ENCODE results near the gene GPR107.

The GPR107 gene

DNA sequence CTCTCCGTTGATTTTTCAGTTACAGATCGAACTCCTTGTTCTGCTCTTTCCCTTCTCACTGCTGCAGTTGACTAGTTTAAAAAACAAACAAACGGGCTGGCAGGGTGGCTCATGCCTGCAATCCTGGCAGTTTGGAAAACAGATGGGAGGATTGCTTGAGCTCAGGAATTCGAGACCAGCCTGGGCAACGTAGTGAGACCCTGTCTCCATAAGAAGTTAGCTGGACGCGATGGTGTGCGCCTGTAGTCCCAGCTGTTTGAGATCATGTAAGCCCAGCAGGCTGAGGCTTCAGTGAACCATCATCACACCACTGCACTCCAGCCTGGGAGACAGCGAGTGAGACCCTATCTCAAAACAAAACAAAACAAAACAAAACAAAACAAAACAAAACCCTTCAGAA lies 67.1 kb downstream of the GPR107 start:
- no peak overlapping the region for H3K9ac ChIP-seq (ENCODE audit: low read depth, low read length)
- peaks cover 30% of the 10 kb centered on the region for H3K4me1 ChIP-seq (ENCODE audit: control insufficient read depth, insufficient read depth, low read length)
- no peaks in the 10 kb centered on the region for H3K27me3 ChIP-seq (ENCODE audit: control insufficient read depth, insufficient read depth, low read length)
- H3K36me3 ChIP-seq (ENCODE audit: control insufficient read depth, insufficient read depth, low read length): peaks cover 23% of the 10 kb centered on the region
- no peak overlapping the region for H3K4me3 ChIP-seq (ENCODE audit: low read depth, low read length)
- no peak overlapping the region for H3K27ac ChIP-seq (ENCODE audit: low read depth, low read length)
- no peaks in the 10 kb centered on the region for H3K9me3 ChIP-seq (ENCODE audit: control insufficient read depth, insufficient read depth, low read length)

DNA sequence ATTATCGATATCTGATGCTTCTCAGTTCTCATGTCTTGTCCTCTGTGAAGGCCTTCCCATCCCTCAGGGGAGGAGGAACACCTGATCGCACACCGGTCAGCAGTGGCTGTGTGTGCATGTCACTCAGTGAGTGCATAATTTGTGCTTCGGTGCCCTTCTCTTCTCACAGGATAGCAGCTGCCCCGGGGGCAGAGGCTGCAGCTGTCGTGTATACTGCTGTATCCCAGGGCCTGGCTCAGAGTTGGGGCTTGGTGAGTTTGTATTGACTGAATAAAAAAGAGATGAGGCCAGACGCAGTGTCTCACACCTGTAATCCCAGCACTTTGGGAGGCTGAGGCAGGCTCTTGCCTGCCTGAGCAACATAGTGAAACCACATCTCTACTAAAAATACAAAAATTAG lies 68.8 kb downstream of the GPR107 start:
- no peak overlapping the region for H3K9ac ChIP-seq (ENCODE audit: low read depth, low read length)
- H3K4me1 ChIP-seq (ENCODE audit: control insufficient read depth, insufficient read depth, low read length): peaks cover 30% of the 10 kb centered on the region
- H3K4me3 ChIP-seq (ENCODE audit: low read depth, low read length): no peak overlapping the region
- H3K27me3 ChIP-seq (ENCODE audit: control insufficient read depth, insufficient read depth, low read length): no peaks in the 10 kb centered on the region
- H3K27ac ChIP-seq (ENCODE audit: low read depth, low read length): no peak overlapping the region
- H3K36me3 ChIP-seq (ENCODE audit: control insufficient read depth, insufficient read depth, low read length): peaks cover 24% of the 10 kb centered on the region
- no peaks in the 10 kb centered on the region for H3K9me3 ChIP-seq (ENCODE audit: control insufficient read depth, insufficient read depth, low read length)

DNA sequence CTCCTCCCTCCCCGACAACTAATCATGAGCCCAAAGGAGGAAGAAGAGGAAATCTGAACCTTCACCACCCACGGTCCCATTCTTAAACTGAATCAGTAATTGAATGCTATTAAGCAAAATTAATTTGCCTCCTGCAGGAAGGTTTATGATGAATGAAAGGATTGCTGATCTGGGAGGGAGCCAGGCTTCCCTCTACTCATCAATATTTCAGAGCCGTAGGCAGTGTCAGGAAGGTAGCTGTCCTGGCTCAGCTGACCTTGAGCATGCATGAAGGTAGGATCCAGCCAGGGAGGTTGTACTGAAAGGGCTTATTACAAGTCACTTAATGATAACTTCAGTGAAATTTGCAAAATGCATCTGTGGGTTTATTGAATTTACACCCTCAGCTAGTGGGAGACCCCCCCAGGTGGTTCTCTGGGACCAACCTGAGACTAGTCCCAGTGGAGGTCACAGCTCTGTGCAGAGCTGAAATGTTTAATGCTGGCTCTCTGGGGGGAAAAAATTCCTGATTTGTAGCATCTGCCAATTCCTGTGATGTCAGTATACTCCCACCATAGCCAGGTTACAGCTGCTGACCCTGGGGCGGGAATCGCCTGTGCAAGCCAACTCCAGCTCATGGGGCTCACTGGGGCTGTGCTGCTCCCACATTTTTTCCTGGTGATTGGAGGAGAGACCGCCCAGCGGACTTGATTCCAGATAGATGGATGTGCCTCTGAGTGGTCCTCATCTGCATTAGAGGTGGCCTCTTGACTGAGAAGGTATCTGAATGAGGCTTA lies 70.6 kb downstream of the GPR107 start:
- H3K36me3 ChIP-seq (ENCODE audit: control insufficient read depth, insufficient read depth, low read length): peaks cover 40% of the 10 kb centered on the region
- H3K9ac ChIP-seq (ENCODE audit: low read depth, low read length): no peak overlapping the region
- H3K4me3 ChIP-seq (ENCODE audit: low read depth, low read length): no peak overlapping the region
- no peaks in the 10 kb centered on the region for H3K9me3 ChIP-seq (ENCODE audit: control insufficient read depth, insufficient read depth, low read length)
- peaks cover 13% of the 10 kb centered on the region for H3K4me1 ChIP-seq (ENCODE audit: control insufficient read depth, insufficient read depth, low read length)
- H3K27ac ChIP-seq (ENCODE audit: low read depth, low read length): no peak overlapping the region
- H3K27me3 ChIP-seq (ENCODE audit: control insufficient read depth, insufficient read depth, low read length): no peaks in the 10 kb centered on the region

DNA sequence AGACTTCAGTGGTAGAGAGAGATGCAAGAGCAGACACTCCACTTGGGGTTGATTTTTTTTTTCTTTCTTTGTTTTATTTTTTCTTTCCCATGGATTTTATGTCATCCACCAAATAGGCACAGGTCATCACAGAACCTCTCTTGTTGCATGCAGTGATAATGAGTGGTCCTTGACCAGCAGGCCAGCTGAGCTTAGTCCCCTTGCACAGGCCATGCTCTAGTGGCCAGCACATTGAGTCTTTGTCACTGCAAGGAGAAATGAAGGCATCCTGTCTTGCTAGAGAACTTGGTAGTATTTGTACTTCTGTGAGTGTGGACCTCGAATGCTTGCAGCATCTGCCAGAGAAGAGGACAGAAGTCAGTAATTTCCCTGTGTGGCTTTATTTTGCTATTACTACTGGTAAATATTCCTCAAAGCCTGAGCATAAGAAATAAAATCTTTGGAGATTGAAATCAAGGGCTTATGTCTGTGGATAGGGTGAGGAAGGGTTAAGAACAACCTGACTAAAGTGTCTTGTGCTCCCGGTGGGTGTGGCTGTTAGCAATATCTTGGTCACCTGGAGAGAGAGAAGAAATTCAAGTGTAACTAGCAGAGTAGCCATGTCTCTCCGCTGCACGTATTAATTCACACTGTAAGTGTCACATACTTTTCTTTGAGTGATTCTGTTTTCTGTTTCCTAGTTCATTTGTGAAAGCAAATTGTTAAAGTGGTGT lies 73.2 kb downstream of the GPR107 start:
- no peak overlapping the region for H3K9ac ChIP-seq (ENCODE audit: low read depth, low read length)
- H3K27me3 ChIP-seq (ENCODE audit: control insufficient read depth, insufficient read depth, low read length): no peaks in the 10 kb centered on the region
- no peak overlapping the region for H3K4me3 ChIP-seq (ENCODE audit: low read depth, low read length)
- H3K4me1 ChIP-seq (ENCODE audit: control insufficient read depth, insufficient read depth, low read length): 0 out of 2 replicates have a peak, but pooled peaks cover 5% of the 10 kb centered on the region
- no peak overlapping the region for H3K27ac ChIP-seq (ENCODE audit: low read depth, low read length)
- peaks cover 50% of the 10 kb centered on the region for H3K36me3 ChIP-seq (ENCODE audit: control insufficient read depth, insufficient read depth, low read length)
- H3K9me3 ChIP-seq (ENCODE audit: control insufficient read depth, insufficient read depth, low read length): no peaks in the 10 kb centered on the region

DNA sequence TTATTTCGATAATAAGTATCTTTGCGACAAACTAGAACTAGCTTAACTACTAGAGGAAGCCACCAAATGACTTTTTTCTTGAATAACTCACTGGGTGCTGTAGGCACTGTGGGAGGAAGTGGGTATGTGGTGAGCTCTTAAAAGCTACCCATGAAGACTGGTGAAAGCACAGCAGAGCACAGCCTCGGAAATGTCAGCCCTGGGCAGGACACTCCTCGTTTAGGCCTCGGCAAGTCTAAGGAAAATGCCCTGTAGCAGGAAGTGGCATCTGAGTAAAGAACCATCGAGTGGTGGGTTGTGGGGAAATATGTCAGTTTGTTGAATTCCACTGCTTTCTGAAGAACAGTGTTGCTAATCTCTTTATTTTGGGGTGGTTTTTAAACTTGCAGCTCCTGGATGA lies 74.5 kb downstream of the GPR107 start:
- Histone ChIP-seq H3K4me1 (ENCODE audit: control insufficient read depth, insufficient read depth, low read length) (0 out of 2 replicates have a peak, but pooled peaks cover 5% of the 10 kb centered on the region), H3K27me3 (ENCODE audit: control insufficient read depth, insufficient read depth, low read length) (no peaks in the 10 kb centered on the region), H3K27ac (ENCODE audit: low read depth, low read length) (no peak overlapping the region), H3K9ac (ENCODE audit: low read depth, low read length) (no peak overlapping the region), H3K4me3 (ENCODE audit: low read depth, low read length) (no peak overlapping the region), H3K36me3 (ENCODE audit: control insufficient read depth, insufficient read depth, low read length) (peaks cover 44% of the 10 kb centered on the region), H3K9me3 (ENCODE audit: control insufficient read depth, insufficient read depth, low read length) (no peaks in the 10 kb centered on the region)

DNA sequence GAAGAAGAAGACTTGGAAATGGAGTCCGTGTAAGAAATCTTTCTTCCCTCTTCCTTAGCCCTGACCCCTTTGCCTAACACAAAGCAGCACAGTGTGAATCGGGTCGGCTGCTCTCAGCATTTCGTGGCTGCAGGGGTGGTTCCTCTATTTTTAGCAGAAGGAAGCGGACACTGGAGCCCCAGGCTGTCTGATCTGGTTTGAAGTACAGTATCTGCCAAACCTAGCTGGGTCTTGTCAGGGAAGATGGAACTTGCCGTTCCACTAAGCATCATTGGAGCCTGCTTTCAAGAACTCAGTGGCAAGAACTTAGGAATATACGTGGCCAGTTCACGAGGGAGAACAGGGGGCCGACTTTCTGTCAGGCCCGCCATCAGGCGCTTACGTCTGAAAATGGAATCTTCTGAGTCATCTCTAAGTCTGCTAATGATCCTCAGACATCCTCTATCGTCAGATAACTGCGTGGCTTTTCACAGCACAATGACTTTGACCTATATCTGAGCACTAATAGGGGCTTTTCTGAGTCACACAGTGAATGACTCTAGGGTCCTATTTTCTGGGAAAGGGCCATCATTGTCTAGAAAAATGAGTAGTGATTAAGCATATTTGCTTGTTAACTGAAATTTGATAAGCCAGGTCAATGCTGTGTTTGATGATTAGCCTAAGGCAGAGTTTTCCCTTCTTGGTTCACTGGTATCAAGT lies 75.2 kb downstream of the GPR107 start:
- no peak overlapping the region for H3K9ac ChIP-seq (ENCODE audit: low read depth, low read length)
- H3K4me1 ChIP-seq (ENCODE audit: control insufficient read depth, insufficient read depth, low read length): 0 out of 2 replicates have a peak, but pooled peaks cover 2% of the 10 kb centered on the region
- no peak overlapping the region for H3K27ac ChIP-seq (ENCODE audit: low read depth, low read length)
- H3K27me3 ChIP-seq (ENCODE audit: control insufficient read depth, insufficient read depth, low read length): no peaks in the 10 kb centered on the region
- H3K9me3 ChIP-seq (ENCODE audit: control insufficient read depth, insufficient read depth, low read length): no peaks in the 10 kb centered on the region
- peaks cover 44% of the 10 kb centered on the region for H3K36me3 ChIP-seq (ENCODE audit: control insufficient read depth, insufficient read depth, low read length)
- no peak overlapping the region for H3K4me3 ChIP-seq (ENCODE audit: low read depth, low read length)

DNA sequence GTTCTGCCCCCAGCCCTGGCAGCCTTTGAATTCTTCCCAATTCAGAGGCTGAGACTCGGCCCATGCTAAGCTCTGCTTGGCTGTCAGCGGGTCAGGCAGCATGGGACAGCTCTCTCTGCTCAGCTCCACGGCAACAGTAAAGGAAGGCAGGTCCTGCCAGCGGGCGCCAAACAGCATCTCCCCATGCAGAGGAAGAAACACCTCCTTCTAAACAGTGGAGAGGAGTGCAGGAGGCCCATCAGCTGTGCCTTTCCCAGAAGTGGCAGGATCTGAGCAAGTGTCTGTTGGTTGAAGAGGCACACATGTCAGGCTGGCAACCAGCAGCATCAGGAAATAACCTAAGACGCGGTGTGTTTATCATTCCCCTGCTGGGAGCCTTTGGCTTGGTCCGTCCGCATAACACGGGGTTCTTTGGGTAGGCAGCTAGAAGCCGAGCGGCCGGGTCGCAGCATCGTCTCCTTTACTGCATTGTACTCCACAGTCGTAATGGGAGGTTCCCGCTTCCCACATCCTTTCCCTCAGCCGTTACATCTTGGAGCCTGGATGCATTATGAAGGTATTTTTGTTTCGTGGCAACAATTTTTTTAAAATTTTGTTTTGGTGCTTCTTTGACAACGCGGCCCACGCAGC lies 75.8 kb downstream of the GPR107 start:
- Histone ChIP-seq H3K27ac (ENCODE audit: low read depth, low read length) (no peak overlapping the region), H3K9ac (ENCODE audit: low read depth, low read length) (no peak overlapping the region), H3K4me1 (ENCODE audit: control insufficient read depth, insufficient read depth, low read length) (no peaks in the 10 kb centered on the region)

DNA sequence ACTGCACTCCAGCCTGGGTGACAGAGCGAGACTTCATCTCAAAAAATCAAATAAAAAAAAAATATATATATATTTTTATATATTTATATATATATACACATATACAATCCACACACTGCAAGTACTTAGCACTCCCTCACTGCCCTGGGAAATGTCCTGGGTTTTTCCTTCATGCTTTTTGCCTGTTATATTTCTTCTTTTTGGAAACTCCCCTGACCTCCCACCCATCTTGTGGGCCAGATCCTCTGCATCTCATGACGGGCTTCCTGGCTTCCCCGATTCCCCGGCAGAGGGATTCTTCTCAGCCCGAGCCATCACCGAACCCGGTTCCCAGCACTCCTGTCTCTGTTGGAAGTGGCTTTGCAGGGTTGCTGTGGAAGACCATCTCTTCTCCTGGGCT lies 79.0 kb downstream of the GPR107 start:
- Histone ChIP-seq H3K9ac (ENCODE audit: low read depth, low read length) (no peak overlapping the region), H3K27me3 (ENCODE audit: control insufficient read depth, insufficient read depth, low read length) (no peaks in the 10 kb centered on the region), H3K4me3 (ENCODE audit: low read depth, low read length) (no peak overlapping the region), H3K9me3 (ENCODE audit: control insufficient read depth, insufficient read depth, low read length) (no peaks in the 10 kb centered on the region), H3K36me3 (ENCODE audit: control insufficient read depth, insufficient read depth, low read length) (peaks cover 33% of the 10 kb centered on the region), H3K27ac (ENCODE audit: low read depth, low read length) (no peak overlapping the region), H3K4me1 (ENCODE audit: control insufficient read depth, insufficient read depth, low read length) (peaks cover 2% of the 10 kb centered on the region; the same call in 1 of the 2 replicates)

More for the DNA sequence above, 75.8 kb downstream of the GPR107 start:
- no peaks in the 10 kb centered on the region for H3K9me3 ChIP-seq (ENCODE audit: control insufficient read depth, insufficient read depth, low read length)
- H3K36me3 ChIP-seq (ENCODE audit: control insufficient read depth, insufficient read depth, low read length): peaks cover 41% of the 10 kb centered on the region
- H3K27me3 ChIP-seq (ENCODE audit: control insufficient read depth, insufficient read depth, low read length): no peaks in the 10 kb centered on the region
- no peak overlapping the region for H3K4me3 ChIP-seq (ENCODE audit: low read depth, low read length)

DNA sequence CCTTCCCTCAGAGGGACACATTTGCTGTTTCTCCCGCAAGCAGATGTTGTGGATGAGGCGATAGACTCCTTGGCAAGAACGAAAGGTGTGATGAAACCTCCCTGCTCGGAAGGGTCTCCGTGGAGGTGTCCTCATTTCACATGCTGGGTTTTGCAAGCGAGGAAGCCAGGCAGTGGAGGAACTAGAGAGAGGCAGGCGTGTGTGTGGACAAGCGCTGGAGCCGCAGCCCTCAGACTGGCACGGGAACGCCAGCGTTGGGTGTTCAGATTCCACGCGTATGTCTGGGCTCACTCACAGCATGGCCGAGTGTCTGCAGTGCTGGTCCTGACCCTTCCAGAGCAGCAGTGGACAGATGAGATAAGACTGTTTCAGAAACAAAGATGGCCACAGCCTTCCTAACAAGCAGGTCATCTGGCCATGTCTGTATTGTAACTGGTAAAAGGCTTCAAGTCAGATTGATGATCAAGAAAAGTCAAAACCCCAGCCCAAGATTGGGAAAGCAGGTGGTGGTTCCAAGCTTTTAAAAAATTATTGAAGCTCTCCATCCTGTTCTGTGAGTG lies 83.5 kb downstream of the GPR107 start:
- no peak overlapping the region for H3K27ac ChIP-seq (ENCODE audit: low read depth, low read length)
- H3K9ac ChIP-seq (ENCODE audit: low read depth, low read length): no peak overlapping the region
- no peaks in the 10 kb centered on the region for H3K9me3 ChIP-seq (ENCODE audit: control insufficient read depth, insufficient read depth, low read length)
- H3K4me1 ChIP-seq (ENCODE audit: control insufficient read depth, insufficient read depth, low read length): peaks cover 13% of the 10 kb centered on the region
- H3K4me3 ChIP-seq (ENCODE audit: low read depth, low read length): no peak overlapping the region
- no peaks in the 10 kb centered on the region for H3K27me3 ChIP-seq (ENCODE audit: control insufficient read depth, insufficient read depth, low read length)
- 0 out of 2 replicates have a peak, but pooled peaks cover 8% of the 10 kb centered on the region for H3K36me3 ChIP-seq (ENCODE audit: control insufficient read depth, insufficient read depth, low read length)

DNA sequence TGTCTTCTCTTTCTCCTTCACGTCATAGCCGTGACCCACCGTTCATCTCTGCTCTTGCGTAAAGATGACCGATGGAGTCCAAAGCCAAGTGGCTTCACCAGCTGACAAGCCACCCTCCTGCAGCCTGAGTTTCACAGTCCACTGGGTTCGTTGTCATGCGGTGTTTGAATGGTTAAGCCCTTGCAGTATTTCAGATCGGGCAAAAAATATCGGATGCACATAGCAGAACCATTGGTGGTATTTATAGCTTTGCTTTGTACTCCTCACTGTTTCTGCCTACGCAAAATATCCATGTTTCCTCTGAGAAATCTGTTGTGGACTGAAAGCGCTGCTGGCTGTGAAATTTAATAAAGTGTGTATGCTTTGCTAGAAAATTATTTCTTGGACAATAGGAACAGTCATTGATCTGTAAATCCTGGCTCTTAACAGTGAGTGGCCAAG lies 84.0 kb downstream of the GPR107 start:
- Histone ChIP-seq H3K36me3 (ENCODE audit: control insufficient read depth, insufficient read depth, low read length) (0 out of 2 replicates have a peak, but pooled peaks cover 8% of the 10 kb centered on the region), H3K4me1 (ENCODE audit: control insufficient read depth, insufficient read depth, low read length) (peaks cover 13% of the 10 kb centered on the region), H3K9me3 (ENCODE audit: control insufficient read depth, insufficient read depth, low read length) (no peaks in the 10 kb centered on the region), H3K27me3 (ENCODE audit: control insufficient read depth, insufficient read depth, low read length) (no peaks in the 10 kb centered on the region), H3K4me3 (ENCODE audit: low read depth, low read length) (peak overlapping the region; percentile 27; the same call in 1 of the 2 replicates), H3K27ac (ENCODE audit: low read depth, low read length) (peak overlapping the region; percentile 59), H3K9ac (ENCODE audit: low read depth, low read length) (no peak overlapping the region)

All from HUES48 (cell line).